Glomerular visceral epithelial cell (primary cell): ENCODE results near the gene HMX1.

ENCODE experiments used
- DNase-seq: peaks from one replicate; pipeline ENCODE4 v3.0.0-alpha.2; 2016; ENCODE audit errors: extremely low spot score

Gene HMX1

DNA sequence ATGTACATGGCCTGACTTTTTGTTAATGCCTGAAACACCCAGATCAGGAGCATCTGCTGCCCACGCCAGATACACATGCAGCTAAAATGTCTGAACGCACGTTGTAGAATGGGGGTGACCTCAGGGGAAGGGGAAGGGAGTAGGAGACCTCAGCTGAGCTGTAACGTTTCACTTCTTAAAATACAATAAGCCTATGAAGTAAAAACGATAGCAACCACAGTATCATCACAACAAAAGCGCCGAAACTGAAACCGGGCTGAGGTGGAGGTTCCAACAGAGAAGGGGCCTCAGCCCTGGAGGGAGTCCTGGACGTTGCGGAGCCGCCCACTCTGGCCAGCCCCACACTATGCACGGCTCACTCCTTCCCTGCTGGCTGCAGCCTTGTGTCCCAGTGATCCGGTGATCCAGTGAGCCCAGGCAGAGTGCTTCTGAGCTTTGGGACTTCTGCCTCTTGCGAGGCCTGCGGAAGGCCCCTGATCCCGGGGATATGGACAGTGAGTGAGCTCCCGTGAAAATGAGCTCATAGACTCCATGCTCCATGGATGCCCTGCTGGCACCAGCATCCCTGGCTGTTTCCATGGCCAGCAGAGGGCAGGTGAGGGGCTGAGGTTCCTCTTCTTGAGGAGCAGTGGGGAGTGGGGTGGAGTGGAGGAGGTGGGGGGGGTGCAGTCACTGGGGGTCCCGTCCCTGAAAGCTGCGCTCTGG, 52.0 kb downstream of the HMX1 start:
- DNase-seq: no peak

DNA sequence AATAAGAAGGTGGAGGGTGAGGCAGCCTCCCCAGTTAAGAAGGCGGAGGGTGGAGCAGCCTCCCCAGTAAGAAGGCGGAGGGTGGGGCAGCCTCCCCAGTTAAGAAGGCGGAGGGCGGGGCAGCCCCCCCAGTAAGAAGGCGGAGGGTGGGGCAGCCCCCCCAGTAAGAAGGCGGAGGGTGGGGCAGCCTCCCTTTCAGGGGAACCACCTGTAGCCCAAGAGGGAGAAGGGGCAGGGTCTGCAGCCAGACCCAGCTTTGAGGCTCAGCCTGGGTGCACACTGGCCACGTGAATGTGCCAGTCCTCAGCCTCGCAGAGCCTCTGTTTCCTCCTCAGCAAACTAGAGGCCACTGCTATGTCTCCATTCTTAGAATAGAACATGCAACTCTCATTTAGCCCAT, 52.6 kb downstream of the HMX1 start:
- no peak for DNase-seq

DNA sequence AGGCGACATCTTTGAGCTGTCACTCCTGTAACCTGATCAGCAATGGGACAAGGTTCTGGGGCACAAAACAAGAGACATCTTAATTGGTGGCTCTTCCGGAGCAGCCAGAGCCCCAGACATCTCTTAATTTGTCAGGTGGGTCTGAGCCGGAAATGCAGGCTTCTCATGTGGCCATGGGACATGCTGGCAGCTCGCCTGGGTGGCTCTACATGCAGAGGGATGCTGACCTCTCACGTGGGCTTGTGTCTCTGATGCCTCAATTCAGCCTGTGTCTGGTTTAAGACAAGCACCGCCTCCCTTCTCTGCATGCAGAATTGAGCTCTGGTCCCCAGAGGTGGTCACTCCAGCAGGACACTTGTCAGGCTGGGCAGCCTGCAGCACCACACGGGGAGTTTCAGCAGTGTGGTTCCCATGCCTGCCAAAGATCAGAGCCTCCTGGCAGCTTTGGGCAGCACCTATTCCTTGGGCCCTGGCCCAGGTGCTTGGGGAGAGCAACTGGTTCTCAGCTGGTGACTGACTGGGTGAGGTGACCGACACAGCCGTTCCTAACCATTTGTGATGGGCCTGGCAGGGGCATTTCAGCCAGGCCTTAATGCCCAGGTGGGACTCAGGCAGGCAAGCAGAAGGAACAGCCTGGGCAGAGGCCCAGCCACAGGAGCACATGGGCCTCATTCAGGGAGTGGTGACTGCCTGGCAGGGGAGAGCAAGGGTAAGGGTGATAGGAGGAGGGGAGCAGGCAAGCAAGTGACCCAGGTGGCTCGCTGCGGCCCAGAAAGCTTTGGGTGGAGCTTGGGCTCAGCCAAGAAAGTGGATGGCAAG, 53.4 kb downstream of the HMX1 start:
- DNase-seq: no peak

DNA sequence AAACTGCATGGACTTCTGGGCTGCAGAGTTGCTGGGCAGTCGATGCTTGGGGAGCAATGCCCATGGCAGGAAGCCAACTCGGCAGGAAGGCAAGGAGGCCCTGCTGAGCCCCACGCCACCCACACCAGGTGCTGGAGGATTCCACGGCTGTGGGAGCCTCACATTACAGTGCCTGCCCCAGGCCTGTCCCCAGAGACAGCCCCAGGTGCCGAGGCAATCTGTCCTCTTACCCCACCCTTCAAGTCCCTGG, 53.9 kb downstream of the HMX1 start:
- DNase-seq: no peak

DNA sequence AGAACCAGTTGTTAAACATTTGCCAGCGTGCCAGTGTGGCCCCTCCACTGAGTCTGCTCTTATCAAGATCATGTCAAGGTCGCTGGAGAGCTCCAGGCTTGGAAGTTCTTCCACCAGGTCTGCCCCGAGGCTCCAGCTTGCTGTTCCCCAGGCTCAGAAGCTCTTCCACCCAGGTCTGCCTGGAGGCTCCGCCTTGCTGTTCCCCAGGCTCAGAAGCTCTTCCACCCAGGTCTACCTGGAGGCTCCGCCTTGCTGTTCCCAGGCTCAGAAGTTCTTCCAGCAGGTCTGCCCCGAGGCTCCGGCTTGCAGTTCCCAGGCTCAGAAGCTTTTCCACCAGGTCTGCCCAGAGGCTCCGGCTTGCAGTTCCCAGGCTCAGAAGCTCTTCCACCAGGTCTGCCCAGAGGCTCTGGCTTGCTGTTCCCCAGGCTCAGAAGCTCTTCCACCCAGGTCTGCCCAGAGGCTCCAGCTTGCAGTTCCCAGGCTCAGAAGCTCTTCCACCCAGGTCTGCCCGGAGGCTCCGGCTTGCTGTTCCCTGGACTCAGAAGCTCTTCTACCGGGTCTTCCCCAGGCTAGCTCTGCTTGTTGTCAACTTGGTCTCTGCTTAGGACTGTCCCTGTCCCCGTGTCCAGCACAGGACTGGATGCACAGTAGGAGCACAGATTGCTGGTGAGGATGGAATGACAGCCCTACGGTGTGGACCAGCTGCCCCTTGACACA, 54.4 kb downstream of the HMX1 start:
- DNase-seq: no peak
